ENCODE measurements around the gene SLC34A1. TPM values are rescaled to one million over a fixed set of nuclear protein-coding genes. Genes with fewer than 3 reads are reported as not detected.
"Not testable (repeated sequence)": the region's sequence is repeated elsewhere in the genome, so short reads cannot be mapped to it uniquely, and the experiment has no call there.

The SLC34A1 gene
- total RNA-seq, 2 experiments from 2014 or later: 2.0 to 2.1 TPM

- no peak for DNase-seq
- Mint-ChIP-seq H3K4me1 (ENCODE audit: low read depth) (peaks cover 72% of the 10 kb centered on the region), H3K27me3 (ENCODE audit: low read depth) (no peaks in the 10 kb centered on the region), H3K27ac (peak overlapping the region; percentile 32), H3K36me3 (ENCODE audit: low read depth) (peaks cover 71% of the 10 kb centered on the region), H3K9me3 (ENCODE audit: insufficient read depth) (no peaks in the 10 kb centered on the region), H3K4me3 (no peak overlapping the region)
- ChIA-PET POLR2A (interaction anchor here (0.8 to 4.0 kb wide), 3 partner anchors 9 to 20 kb away, joined by 3 to 18 read pairs (median 6); partner anchors contain the start of gene LMAN2), CTCF (interaction anchor here (0.7 to 9.3 kb wide), 35 partner anchors 8 to 134 kb away, joined by 3 to 122 read pairs (median 4); partner anchors contain the start of genes F12, LMAN2, MXD3 and PFN3)
- ATAC-seq: no peak
Measured at GRCh38 chr5:177369645-177370440, 14.4 kb upstream of the SLC34A1 start.

- CTCF ChIA-PET: interaction anchor here (0.7 to 9.3 kb wide), 20 partner anchors 7 to 256 kb away, joined by 3 to 122 read pairs (median 8); partner anchors contain the start of genes F12, LMAN2, MXD3 and PFN3
Measured at GRCh38 chr5:177370488-177371119, 13.6 kb upstream of the SLC34A1 start.

GRCh38 chr5:177371120-177372033 is 12.9 kb upstream of the SLC34A1 start:
- ATAC-seq (no peak), DNase-seq (no peak)
- H3K4me3 Mint-ChIP-seq: peak overlapping the region; percentile 57
- H3K36me3 Mint-ChIP-seq (ENCODE audit: low read depth): peaks cover 69% of the 10 kb centered on the region
- H3K9me3 Mint-ChIP-seq (ENCODE audit: insufficient read depth): no peaks in the 10 kb centered on the region
- H3K4me1 Mint-ChIP-seq (ENCODE audit: low read depth): peaks cover 69% of the 10 kb centered on the region
- CTCF ChIA-PET: interaction anchor here (1.1 to 9.3 kb wide), 19 partner anchors 8 to 258 kb away, joined by 3 to 122 read pairs (median 10); partner anchors contain the start of genes F12, LMAN2, MXD3 and PFN3
- POLR2A ChIA-PET: interaction anchor here (0.6 to 4.0 kb wide), 5 partner anchors 10 to 115 kb away, joined by 3 to 18 read pairs (median 5); partner anchors contain the start of genes LMAN2 and RGS14
- no peaks in the 10 kb centered on the region for H3K27me3 Mint-ChIP-seq (ENCODE audit: low read depth)
- H3K27ac Mint-ChIP-seq: peak overlapping the region; percentile 80

More at GRCh38 chr5:177370488-177371119, 13.6 kb upstream of the SLC34A1 start:
- Mint-ChIP-seq H3K36me3 (ENCODE audit: low read depth) (peaks cover 74% of the 10 kb centered on the region), H3K4me1 (ENCODE audit: low read depth) (peaks cover 70% of the 10 kb centered on the region), H3K27ac (no peak overlapping the region), H3K4me3 (peak overlapping the region; percentile 31), H3K27me3 (ENCODE audit: low read depth) (no peaks in the 10 kb centered on the region), H3K9me3 (ENCODE audit: insufficient read depth) (no peaks in the 10 kb centered on the region)
- DNase-seq (peak; percentile 63), ATAC-seq (peak; percentile 62)
- POLR2A ChIA-PET: interaction anchor here (0.6 to 4.0 kb wide), 4 partner anchors 8 to 114 kb away, joined by 3 to 18 read pairs (median 4); partner anchors contain the start of gene LMAN2

GRCh38 chr5:177372034-177372896 is 12.0 kb upstream of the SLC34A1 start:
- POLR2A ChIA-PET: interaction anchor here (0.9 to 4.0 kb wide), 7 partner anchors 11 to 60 kb away, joined by 3 to 18 read pairs (median 5); partner anchors contain the start of genes LMAN2 and RGS14
- Mint-ChIP-seq H3K9me3 (ENCODE audit: insufficient read depth) (no peaks in the 10 kb centered on the region), H3K36me3 (ENCODE audit: low read depth) (peaks cover 64% of the 10 kb centered on the region), H3K4me1 (ENCODE audit: low read depth) (peaks cover 68% of the 10 kb centered on the region), H3K27me3 (ENCODE audit: low read depth) (no peaks in the 10 kb centered on the region), H3K27ac (peak overlapping the region; percentile 93), H3K4me3 (peak overlapping the region; percentile 65)
- CTCF ChIA-PET: interaction anchor here (0.7 to 9.3 kb wide), 15 partner anchors 11 to 259 kb away, joined by 3 to 122 read pairs (median 10); partner anchors contain the start of genes MXD3, PFN3, RGS14 and SLC34A1
- DNase-seq (peak; percentile 35), ATAC-seq (peak; percentile 48)

- H3K9me3 Mint-ChIP-seq (ENCODE audit: insufficient read depth): no peaks in the 10 kb centered on the region
- peaks cover 64% of the 10 kb centered on the region for H3K36me3 Mint-ChIP-seq (ENCODE audit: low read depth)
- ATAC-seq (peak; percentile 28), DNase-seq (peak; percentile 35)
- H3K27me3 Mint-ChIP-seq (ENCODE audit: low read depth): no peaks in the 10 kb centered on the region
- H3K4me3 Mint-ChIP-seq: peak overlapping the region; percentile 65
- peaks cover 68% of the 10 kb centered on the region for H3K4me1 Mint-ChIP-seq (ENCODE audit: low read depth)
- POLR2A ChIA-PET: interaction anchor here (0.9 to 4.0 kb wide), 6 partner anchors 10 to 60 kb away, joined by 3 to 18 read pairs (median 4); partner anchors contain the start of genes LMAN2 and RGS14
- H3K27ac Mint-ChIP-seq: peak overlapping the region; percentile 93
- CTCF ChIA-PET: interaction anchor here (0.7 to 9.3 kb wide), 11 partner anchors 10 to 128 kb away, joined by 3 to 122 read pairs (median 12); partner anchors contain the start of genes MXD3, PFN3, RGS14 and SLC34A1
Measured at GRCh38 chr5:177372910-177373309, 11.3 kb upstream of the SLC34A1 start.

- POLR2A ChIA-PET: interaction anchor here (1.1 to 4.0 kb wide), 2 partner anchors 9 to 23 kb away, joined by 3 to 18 read pairs; partner anchors contain the start of gene LMAN2
- peaks cover 56% of the 10 kb centered on the region for H3K36me3 Mint-ChIP-seq (ENCODE audit: low read depth)
- CTCF ChIA-PET: interaction anchor here (1.1 to 9.3 kb wide), 6 partner anchors 10 to 127 kb away, joined by 4 to 122 read pairs (median 38); partner anchors contain the start of genes PFN3, RGS14 and SLC34A1
- no peaks in the 10 kb centered on the region for H3K27me3 Mint-ChIP-seq (ENCODE audit: low read depth)
- H3K4me1 Mint-ChIP-seq (ENCODE audit: low read depth): peaks cover 60% of the 10 kb centered on the region
- H3K9me3 Mint-ChIP-seq (ENCODE audit: insufficient read depth): no peaks in the 10 kb centered on the region
- ATAC-seq (no peak), DNase-seq (no peak)
- peak overlapping the region; percentile 93 for H3K27ac Mint-ChIP-seq
- no peak overlapping the region for H3K4me3 Mint-ChIP-seq
Measured at GRCh38 chr5:177373806-177374205, 10.4 kb upstream of the SLC34A1 start.

GRCh38 chr5:177374211-177374610 is 10.0 kb upstream of the SLC34A1 start:
- no peak overlapping the region for H3K4me3 Mint-ChIP-seq
- POLR2A ChIA-PET: interaction anchor here (4.0 kb wide), 1 partner anchor 23 kb away, joined by 18 read pairs; the partner anchor contains the start of gene LMAN2
- peaks cover 52% of the 10 kb centered on the region for H3K36me3 Mint-ChIP-seq (ENCODE audit: low read depth)
- peak overlapping the region; percentile 93 for H3K27ac Mint-ChIP-seq
- CTCF ChIA-PET: interaction anchor here (4.3 to 9.3 kb wide), 4 partner anchors 9 to 28 kb away, joined by 28 to 122 read pairs (median 59); partner anchors contain the start of genes PFN3, RGS14 and SLC34A1
- H3K9me3 Mint-ChIP-seq (ENCODE audit: insufficient read depth): no peaks in the 10 kb centered on the region
- peaks cover 59% of the 10 kb centered on the region for H3K4me1 Mint-ChIP-seq (ENCODE audit: low read depth)
- no peaks in the 10 kb centered on the region for H3K27me3 Mint-ChIP-seq (ENCODE audit: low read depth)
- DNase-seq (no peak), ATAC-seq (no peak)

- CTCF ChIA-PET: interaction anchor here (0.9 to 9.3 kb wide), 3 partner anchors 15 to 125 kb away, joined by 4 to 122 read pairs (median 4); no protein-coding TSS in a partner anchor
- DNase-seq; POLR2A ChIA-PET; H3K4me3 Mint-ChIP-seq; H3K27me3 Mint-ChIP-seq (ENCODE audit: low read depth); H3K27ac Mint-ChIP-seq; ATAC-seq; H3K9me3 Mint-ChIP-seq (ENCODE audit: insufficient read depth): not testable (repeated sequence)
- H3K36me3 Mint-ChIP-seq (ENCODE audit: low read depth): peaks cover 39% of the 10 kb centered on the region
- peaks cover 53% of the 10 kb centered on the region for H3K4me1 Mint-ChIP-seq (ENCODE audit: low read depth)
Measured at GRCh38 chr5:177375516-177375915, 8.7 kb upstream of the SLC34A1 start.

GRCh38 chr5:177376107-177376506 is 8.1 kb upstream of the SLC34A1 start:
- ChIA-PET CTCF (interaction anchor here (9.3 kb wide), 1 partner anchor 14 kb away, joined by 122 read pairs; no protein-coding TSS in a partner anchor), POLR2A (no interaction called here)
- ATAC-seq (no peak), DNase-seq (no peak)
- Mint-ChIP-seq H3K27me3 (ENCODE audit: low read depth) (no peaks in the 10 kb centered on the region), H3K4me3 (no peak overlapping the region), H3K9me3 (ENCODE audit: insufficient read depth) (no peaks in the 10 kb centered on the region), H3K4me1 (ENCODE audit: low read depth) (peaks cover 54% of the 10 kb centered on the region), H3K27ac (no peak overlapping the region), H3K36me3 (ENCODE audit: low read depth) (peaks cover 37% of the 10 kb centered on the region)
